K562 (cell line): ENCODE data around the gene PRKD2. TPM values are rescaled to one million over a fixed set of nuclear protein-coding genes. Genes with fewer than 3 reads are reported as not detected.

Source experiments
- BRF1 ChIP-seq: IDR thresholded peaks from 3 replicates; pipeline ENCODE4 v1.6.1; 2011; ENCODE audit warnings: borderline replicate concordance, mild to moderate bottlenecking; ENCODE audit not compliant: insufficient read length; ENCODE audit errors: extremely low read depth
- CBFA2T3 ChIP-seq: fragments of 450-650 bp; IDR thresholded peaks from 2 replicates; pipeline ENCODE4 v1.6.1; 2017
- CEBPG ChIP-seq, 3 experiments: fragments of 200-800 bp in 1 of 3; sonication (Bioruptor generic) in 1 of 3; sonication (generic) in 1 of 3; formaldehyde crosslinking in 1 of 3; IDR thresholded peaks in 2 of 3; conservative IDR thresholded peaks in 1 of 3; 2 replicates each; pipeline versions ENCODE4 v1.6.1 to v1.8.0; 2016 to 2022; ENCODE audit warnings: missing compliant biosample characterization in 2 of 3, missing genetic modification characterization in 2 of 3, mild to moderate bottlenecking in 1 of 3, missing genetic modification reagents in 1 of 3
- CTBP1 ChIP-seq: fragments of 450-650 bp; IDR thresholded peaks from 2 replicates; pipeline ENCODE4 v1.6.1; 2016; ENCODE audit warnings: borderline replicate concordance
- ESRRA ChIP-seq: fragments of 450-650 bp; IDR thresholded peaks from 2 replicates; pipeline ENCODE4 v1.6.1; 2014; ENCODE audit warnings: low read depth, mild to moderate bottlenecking, moderate library complexity, borderline replicate concordance
- ESRRB ChIP-seq: fragments of 250-450 bp; sonication (Bioruptor Pico); IDR thresholded peaks from 2 replicates; pipeline ENCODE4 v1.5.0; 2020; ENCODE audit warnings: mild to moderate bottlenecking, moderate library complexity, borderline replicate concordance
- FOSL1 ChIP-seq: fragments of 200-800 bp; sonication (Bioruptor generic); conservative IDR thresholded peaks from 2 replicates; pipeline ENCODE4 v1.6.1; 2016; ENCODE audit warnings: missing genetic modification characterization, missing compliant biosample characterization
- HLTF ChIP-seq: fragments of 450-650 bp; IDR thresholded peaks from 2 replicates; pipeline ENCODE4 v1.6.1; 2016
- KLF10 ChIP-seq: fragments of 250-450 bp; sonication (Bioruptor Pico); IDR thresholded peaks from 2 replicates; pipeline ENCODE4 v1.6.1; 2021; ENCODE audit warnings: matching md5 sums
- MTA3 ChIP-seq: fragments of 450-650 bp; formaldehyde crosslinking; IDR thresholded peaks from 2 replicates; pipeline ENCODE4 v1.6.1; 2017; ENCODE audit warnings: mild to moderate bottlenecking, borderline replicate concordance
- NFE2 ChIP-seq: IDR thresholded peaks from 2 replicates; pipeline ENCODE4 v1.6.1; 2014; ENCODE audit warnings: antibody characterized with exemption, low read depth
- PHF21A ChIP-seq: fragments of 450-650 bp; IDR thresholded peaks from 2 replicates; pipeline ENCODE4 v1.6.1; 2017; ENCODE audit warnings: low read depth, borderline replicate concordance
- SPI1 ChIP-seq: IDR thresholded peaks from 2 replicates; pipeline ENCODE4 v1.6.1; 2011; ENCODE audit warnings: low read depth, low read length, control low read depth, borderline replicate concordance
- STAT5A ChIP-seq: IDR thresholded peaks from 2 replicates; pipeline ENCODE4 v1.6.1; 2012; ENCODE audit warnings: low read length, inconsistent platforms, borderline replicate concordance
- ZNF143 ChIP-seq: sonication (generic); formaldehyde crosslinking; IDR thresholded peaks from 2 replicates; pipeline ENCODE4 v1.9.0; 2022; ENCODE audit warnings: mild to moderate bottlenecking, missing genetic modification reagents
- ZNF165 ChIP-seq: fragments of 250-450 bp; sonication (Bioruptor Pico); IDR thresholded peaks from 2 replicates; pipeline ENCODE4 v1.4.0; 2020; ENCODE audit warnings: borderline replicate concordance
- ZNF23 ChIP-seq: fragments of 250-450 bp; sonication (Bioruptor Pico); IDR thresholded peaks from 2 replicates; pipeline ENCODE4 v1.4.0; 2020; ENCODE audit warnings: mild to moderate bottlenecking
- ZNF551 ChIP-seq: fragments of 250-450 bp; sonication (Bioruptor Pico); IDR thresholded peaks from 2 replicates; pipeline ENCODE4 v1.5.0; 2021; ENCODE audit warnings: mild to moderate bottlenecking, moderate library complexity
- ZNF766 ChIP-seq: fragments of 200-800 bp; sonication (Bioruptor generic); conservative IDR thresholded peaks from 2 replicates; pipeline ENCODE4 v1.6.1; 2016; ENCODE audit warnings: missing genetic modification characterization, missing compliant biosample characterization
- ZNF77 ChIP-seq: fragments of 250-450 bp; sonication (Bioruptor Pico); IDR thresholded peaks from 2 replicates; pipeline ENCODE4 v1.5.0; 2020
- polyA plus RNA-seq, 8 experiments: library from polyadenylated mRNA; depleted of rRNA in 4 of 8; stranded (reverse) in 5 of 8; unstranded in 3 of 8; fragments of >200 nt; fragmentation: Nextera tagmentation in 2 of 8; fragmentation: Illumina TruSeq in 1 of 8; extraction: Ambion mirVana in 2 of 8; extraction: Trizol in 1 of 8; gene quantifications; 2 replicates each; pipeline versions ENCODE4 v1.2.1 to v1.2.3, GENCODE V29; 2011 to 2014; ENCODE audit warnings: inconsistent platforms in 1 of 8, missing spikeins in 1 of 8
- total RNA-seq, 7 experiments: library from RNA; depleted of rRNA in 6 of 7; stranded (reverse); fragments of >200 nt in 6 of 7; fragmentation: Illumina TruSeq in 2 of 7; extraction: Trizol in 2 of 7; gene quantifications; 2 replicates each; pipeline versions ENCODE4 v1.2.1 to v1.2.3, GENCODE V29; 2011 to 2021; ENCODE audit warnings: low replicate concordance in 1 of 7
- TF ChIP-seq, protein P1 (sequence below), 2 experiments: fragments of 150-350 bp in 1 of 2; IDR thresholded peaks; 2 replicates each; pipeline ENCODE4 v1.6.1; 2012 to 2016; ENCODE audit warnings: low read depth in 2 of 2, low read length in 2 of 2, mild to moderate bottlenecking in 1 of 2, moderate library complexity in 1 of 2
- TF ChIP-seq, protein P2 (sequence below): fragments of 450-650 bp; conservative IDR thresholded peaks from 2 replicates; pipeline ENCODE4 v1.6.1; 2016; ENCODE audit warnings: missing genetic modification characterization, low read depth, mild to moderate bottlenecking, missing compliant biosample characterization, moderate library complexity
- TF ChIP-seq, protein P3 (sequence below): fragments of 450-650 bp; IDR thresholded peaks from 2 replicates; pipeline ENCODE4 v1.6.1; 2016

Gene PRKD2
- total and polyA plus RNA-seq, 9 of the 15 experiments (the other 6 are each of a cell fraction or from before 2014, with no cell fraction given), result 1.8 to 60.0 (median 15.0) TPM

DNA sequence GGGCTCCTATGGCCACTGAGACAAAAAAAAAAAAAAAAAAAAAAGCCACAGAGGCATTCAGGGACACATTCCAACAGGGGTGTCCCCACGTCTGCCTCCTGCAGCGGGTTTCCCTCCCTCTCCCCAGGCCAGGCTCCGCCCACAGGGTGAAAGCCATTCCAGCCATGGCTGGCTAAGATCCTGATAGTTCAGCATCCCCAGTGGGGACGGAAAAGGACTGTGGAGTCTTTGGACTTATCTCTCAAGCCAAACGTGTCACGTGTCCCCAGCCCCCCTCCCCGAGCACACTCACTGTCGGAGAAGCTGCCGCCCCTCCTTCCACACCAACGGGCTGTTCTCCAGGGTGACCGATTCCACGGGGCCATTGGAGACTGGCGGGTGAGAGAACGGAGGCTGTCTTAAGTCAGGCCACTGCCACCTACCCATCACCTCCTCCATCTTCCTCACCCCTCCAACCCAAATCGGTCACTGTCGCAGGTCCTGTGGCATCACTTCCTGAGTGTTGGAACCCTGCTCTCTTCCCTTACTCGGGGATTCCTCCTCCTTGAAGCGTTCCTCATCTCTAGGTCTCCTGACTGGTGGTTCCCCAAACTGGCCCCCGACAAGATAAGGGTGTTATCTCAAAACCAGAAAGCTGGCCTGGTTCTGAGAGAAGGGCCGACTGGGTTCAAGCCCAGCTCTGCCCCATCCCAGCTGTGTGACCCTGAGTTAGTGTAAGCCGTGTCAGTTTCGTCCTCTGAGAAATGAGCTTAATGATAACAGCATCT lies 19.8 kb upstream of the PRKD2 start (continued):
- TF ChIP-seq STAT5A (peak; percentile 35; the same call in 1 of the 2 replicates), FOSL1 (tag) (peak; percentile 44; the same call in 1 of the 2 replicates), CEBPG (CRISPR knock-in tag; IDR thresholded peaks at IDR 0.05) (no peak), CEBPG (tag; conservative IDR thresholded peaks at IDR 0.05 in 1 of 2, IDR thresholded peaks at IDR 0.05 in 1 of 2) (no peak), HLTF (no peak), ZNF165 (CRISPR knock-in tag) (no peak), ESRRB (CRISPR knock-in tag) (no peak), SPI1 (0 out of 2 replicates have a peak, but pooled peaks have one; percentile 13), NFE2 (no peak), ZNF143 (CRISPR knock-in tag) (no peak), BRF1 (no peak), MTA3 (0 out of 2 replicates have a peak, but pooled peaks have one; percentile 54), KLF10 (no peak), ESRRA (peak; percentile 41; the same call in 1 of the 2 replicates), CTBP1 (peak; percentile 97), ZNF766 (CRISPR knock-in tag) (0 out of 2 replicates have a peak, but pooled peaks have one; percentile 61), ZNF77 (CRISPR knock-in tag) (no peak), PHF21A (no peak), CBFA2T3 (peak; percentile 64), ZNF23 (no peak), ZNF551 (CRISPR knock-in tag) (no peak)
- TF ChIP-seq, protein P1, sequence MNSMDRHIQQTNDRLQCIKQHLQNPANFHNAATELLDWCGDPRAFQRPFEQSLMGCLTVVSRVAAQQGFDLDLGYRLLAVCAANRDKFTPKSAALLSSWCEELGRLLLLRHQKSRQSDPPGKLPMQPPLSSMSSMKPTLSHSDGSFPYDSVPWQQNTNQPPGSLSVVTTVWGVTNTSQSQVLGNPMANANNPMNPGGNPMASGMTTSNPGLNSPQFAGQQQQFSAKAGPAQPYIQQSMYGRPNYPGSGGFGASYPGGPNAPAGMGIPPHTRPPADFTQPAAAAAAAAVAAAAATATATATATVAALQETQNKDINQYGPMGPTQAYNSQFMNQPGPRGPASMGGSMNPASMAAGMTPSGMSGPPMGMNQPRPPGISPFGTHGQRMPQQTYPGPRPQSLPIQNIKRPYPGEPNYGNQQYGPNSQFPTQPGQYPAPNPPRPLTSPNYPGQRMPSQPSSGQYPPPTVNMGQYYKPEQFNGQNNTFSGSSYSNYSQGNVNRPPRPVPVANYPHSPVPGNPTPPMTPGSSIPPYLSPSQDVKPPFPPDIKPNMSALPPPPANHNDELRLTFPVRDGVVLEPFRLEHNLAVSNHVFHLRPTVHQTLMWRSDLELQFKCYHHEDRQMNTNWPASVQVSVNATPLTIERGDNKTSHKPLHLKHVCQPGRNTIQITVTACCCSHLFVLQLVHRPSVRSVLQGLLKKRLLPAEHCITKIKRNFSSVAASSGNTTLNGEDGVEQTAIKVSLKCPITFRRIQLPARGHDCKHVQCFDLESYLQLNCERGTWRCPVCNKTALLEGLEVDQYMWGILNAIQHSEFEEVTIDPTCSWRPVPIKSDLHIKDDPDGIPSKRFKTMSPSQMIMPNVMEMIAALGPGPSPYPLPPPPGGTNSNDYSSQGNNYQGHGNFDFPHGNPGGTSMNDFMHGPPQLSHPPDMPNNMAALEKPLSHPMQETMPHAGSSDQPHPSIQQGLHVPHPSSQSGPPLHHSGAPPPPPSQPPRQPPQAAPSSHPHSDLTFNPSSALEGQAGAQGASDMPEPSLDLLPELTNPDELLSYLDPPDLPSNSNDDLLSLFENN (IDR thresholded peaks at IDR 0.05; ENCODE audit: low read depth in 2 of 2, low read length in 2 of 2), result no peak
- TF ChIP-seq, protein P2, sequence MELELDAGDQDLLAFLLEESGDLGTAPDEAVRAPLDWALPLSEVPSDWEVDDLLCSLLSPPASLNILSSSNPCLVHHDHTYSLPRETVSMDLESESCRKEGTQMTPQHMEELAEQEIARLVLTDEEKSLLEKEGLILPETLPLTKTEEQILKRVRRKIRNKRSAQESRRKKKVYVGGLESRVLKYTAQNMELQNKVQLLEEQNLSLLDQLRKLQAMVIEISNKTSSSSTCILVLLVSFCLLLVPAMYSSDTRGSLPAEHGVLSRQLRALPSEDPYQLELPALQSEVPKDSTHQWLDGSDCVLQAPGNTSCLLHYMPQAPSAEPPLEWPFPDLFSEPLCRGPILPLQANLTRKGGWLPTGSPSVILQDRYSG (tag), result no peak
- TF ChIP-seq, protein P3, sequence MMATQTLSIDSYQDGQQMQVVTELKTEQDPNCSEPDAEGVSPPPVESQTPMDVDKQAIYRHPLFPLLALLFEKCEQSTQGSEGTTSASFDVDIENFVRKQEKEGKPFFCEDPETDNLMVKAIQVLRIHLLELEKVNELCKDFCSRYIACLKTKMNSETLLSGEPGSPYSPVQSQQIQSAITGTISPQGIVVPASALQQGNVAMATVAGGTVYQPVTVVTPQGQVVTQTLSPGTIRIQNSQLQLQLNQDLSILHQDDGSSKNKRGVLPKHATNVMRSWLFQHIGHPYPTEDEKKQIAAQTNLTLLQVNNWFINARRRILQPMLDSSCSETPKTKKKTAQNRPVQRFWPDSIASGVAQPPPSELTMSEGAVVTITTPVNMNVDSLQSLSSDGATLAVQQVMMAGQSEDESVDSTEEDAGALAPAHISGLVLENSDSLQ, result peak; percentile 56
